Peyer's patch (tissue), 4 donors: ENCODE data around the gene LRRC46. TPM values are rescaled to one million over a fixed set of nuclear protein-coding genes. Genes with fewer than 3 reads are reported as not detected.
A peak's percentile ranks its signal among the peaks of the same experiment; 100 is the strongest.

Experiments
- DNase-seq, 3 donors: peaks; one replicate each; pipeline ENCODE4 v3.0.0-alpha.2; 2017 to 2019
- H3K27ac ChIP-seq, 4 donors: fragments of 200-600 bp; sonication (generic); one replicate each; pipeline ENCODE4 v1.5.1; 2016 to 2019
- H3K27me3 ChIP-seq, 2 donors: fragments of 200-600 bp; sonication (generic); one replicate each; pipeline ENCODE4 v1.5.1; 2019
- H3K36me3 ChIP-seq, 3 donors: fragments of 200-600 bp; sonication (generic); one replicate each; pipeline ENCODE4 v1.5.1; 2016 to 2019
- H3K4me1 ChIP-seq, 4 donors: fragments of 200-600 bp; sonication (generic); one replicate each; pipeline ENCODE4 v1.5.1; 2016 to 2019
- H3K4me3 ChIP-seq, 4 donors: fragments of 200-600 bp; sonication (generic); 1 replicate in 3 of 4; 2 replicates in 1 of 4; pipeline ENCODE4 v1.5.1; 2016 to 2019; ENCODE audit warnings: mild to moderate bottlenecking in 1 of 4
- H3K9me3 ChIP-seq, 4 donors: fragments of 200-600 bp; sonication (generic); one replicate each; pipeline ENCODE4 v1.5.1; 2016 to 2019; ENCODE audit warnings: mild to moderate bottlenecking in 1 of 4
- CTCF ChIP-seq, 6 experiments: fragments of 450-650 bp in 4 of 6; fragments of 200-600 bp in 2 of 6; sonication (generic) in 1 of 6; IDR thresholded peaks; one replicate each; pipeline ENCODE4 v1.5.1; 2017 to 2019; ENCODE audit warnings: antibody characterized with exemption in 6 of 6, mild to moderate bottlenecking in 3 of 6, moderate library complexity in 1 of 6
- POLR2A ChIP-seq, 2 donors: fragments of 450-650 bp; IDR thresholded peaks; one replicate each; pipeline ENCODE4 v1.5.1; 2017; ENCODE audit warnings: antibody characterized with exemption in 2 of 2, mild to moderate bottlenecking in 2 of 2, moderate library complexity in 2 of 2
- total RNA-seq, 4 donors: library from RNA; depleted of rRNA; stranded (reverse); fragments of >200 nt; gene quantifications; one replicate each; pipeline ENCODE4 v1.1.0, GENCODE V29; 2016

The LRRC46 gene
- total RNA-seq, 4 donors from 2014 or later, result 0.40 TPM; not detected in 3

GRCh38 chr17:47845716-47846075 lies 14.2 kb downstream of the LRRC46 start:
- Histone ChIP-seq H3K4me1 (peaks cover 7 to 47% (median 12%) of the 10 kb centered on the region in 4 donors), H3K27me3 (peaks cover 0 to 9% of the 10 kb centered on the region in 2 donors), H3K9me3 (no peaks in the 10 kb centered on the region), H3K4me3 (no peak overlapping the region), H3K27ac (no peak overlapping the region), H3K36me3 (peaks cover 0 to 16% (median 0%) of the 10 kb centered on the region in 3 donors)
- TF ChIP-seq CTCF (IDR thresholded peaks at IDR 0.05) (no peak), POLR2A (IDR thresholded peaks at IDR 0.05) (no peak)
- DNase-seq, result no peak

- Histone ChIP-seq H3K27ac (no peak overlapping the region), H3K9me3 (no peaks in the 10 kb centered on the region), H3K36me3 (peaks cover 0 to 16% (median 0%) of the 10 kb centered on the region in 3 donors), H3K4me1 (peaks cover 7 to 53% (median 16%) of the 10 kb centered on the region in 4 donors), H3K4me3 (no peak overlapping the region), H3K27me3 (peaks cover 0 to 9% of the 10 kb centered on the region in 2 donors)
- DNase-seq, result no peak
- TF ChIP-seq CTCF (IDR thresholded peaks at IDR 0.05), result no peak
- TF ChIP-seq POLR2A (IDR thresholded peaks at IDR 0.05), result no peak
Observed at GRCh38 chr17:47846716-47847340, 15.4 kb downstream of the LRRC46 start.

GRCh38 chr17:47847341-47848197 lies 16.1 kb downstream of the LRRC46 start:
- TF ChIP-seq CTCF (IDR thresholded peaks at IDR 0.05), result peak in 2 of 6 experiments; percentile 21 to 25
- TF ChIP-seq POLR2A (IDR thresholded peaks at IDR 0.05), result no peak
- Histone ChIP-seq H3K9me3 (no peaks in the 10 kb centered on the region), H3K4me1 (peaks cover 4 to 51% (median 18%) of the 10 kb centered on the region in 4 donors), H3K36me3 (peaks cover 0 to 16% (median 0%) of the 10 kb centered on the region in 3 donors), H3K27me3 (peaks cover 0 to 9% of the 10 kb centered on the region in 2 donors), H3K27ac (no peak overlapping the region), H3K4me3 (no peak overlapping the region)
- DNase-seq, result no peak

GRCh38 chr17:47848198-47848513 lies 16.7 kb downstream of the LRRC46 start:
- TF ChIP-seq POLR2A (IDR thresholded peaks at IDR 0.05), result no peak
- no peak for TF ChIP-seq CTCF (IDR thresholded peaks at IDR 0.05)
- Histone ChIP-seq H3K27ac (no peak overlapping the region), H3K36me3 (peaks cover 0 to 16% (median 0%) of the 10 kb centered on the region in 3 donors), H3K4me3 (no peak overlapping the region), H3K9me3 (no peaks in the 10 kb centered on the region), H3K4me1 (peaks cover 4 to 45% (median 18%) of the 10 kb centered on the region in 4 donors), H3K27me3 (peaks cover 0 to 9% of the 10 kb centered on the region in 2 donors)
- DNase-seq, result no peak

GRCh38 chr17:47850373-47850691 lies 18.9 kb downstream of the LRRC46 start:
- Histone ChIP-seq H3K9me3 (no peaks in the 10 kb centered on the region), H3K36me3 (peaks cover 0 to 16% (median 0%) of the 10 kb centered on the region in 3 donors), H3K4me1 (peaks cover 0 to 31% (median 18%) of the 10 kb centered on the region in 4 donors), H3K27me3 (peaks cover 0 to 9% of the 10 kb centered on the region in 2 donors), H3K27ac (peak overlapping the region in 3 of 4 donors; percentile 63 to 80 (median 73)), H3K4me3 (peak overlapping the region in 3 of 4 donors; percentile 37 to 66 (median 63))
- TF ChIP-seq POLR2A (IDR thresholded peaks at IDR 0.05) (no peak), CTCF (IDR thresholded peaks at IDR 0.05) (no peak)
- DNase-seq, result no peak
